GM18951 (cell line): ENCODE data around the gene ANKRD34C.
"Not testable (repeated sequence)": the region's sequence is repeated elsewhere in the genome, so short reads cannot be mapped to it uniquely, and the experiment has no call there.

Experiments used
- POLR2A ChIP-seq: IDR thresholded peaks from 4 replicates; pipeline ENCODE4 v1.6.1; 2011; ENCODE audit warnings: mild to moderate bottlenecking; ENCODE audit not compliant: insufficient read length, insufficient read depth; ENCODE audit errors: extremely low read depth
- in situ Hi-C: fragments of 300-500 bp; cut with MboI; formaldehyde crosslinking; loops from one replicate; pipeline ENCODE4 v1.12.0; 2022; ENCODE audit warnings: low sequenced_read_pairs, mixed read lengths, inconsistent platforms; ENCODE audit not compliant: unreplicated experiment

Gene ANKRD34C

DNA sequence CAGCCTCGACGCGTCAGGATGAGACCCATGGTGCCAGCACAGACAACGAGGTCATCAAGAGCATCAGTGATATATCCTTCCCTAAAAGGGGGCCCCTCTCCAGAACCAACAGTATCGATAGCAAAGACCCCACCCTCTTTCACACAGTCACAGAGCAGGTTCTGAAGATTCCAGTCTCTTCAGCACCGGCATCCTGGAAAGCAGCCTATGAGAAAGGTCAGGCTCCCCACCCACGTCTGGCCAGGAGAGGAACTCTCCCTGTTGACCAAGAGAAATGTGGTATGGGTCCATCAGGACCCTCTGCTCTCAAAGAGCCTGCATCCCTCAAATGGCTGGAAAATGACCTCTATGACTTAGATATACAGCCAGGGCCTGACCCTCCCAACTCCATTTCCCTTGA, 11.6 kb downstream of the ANKRD34C start:
- no peak for TF ChIP-seq POLR2A
- in situ Hi-C loops, result no loop called here

DNA sequence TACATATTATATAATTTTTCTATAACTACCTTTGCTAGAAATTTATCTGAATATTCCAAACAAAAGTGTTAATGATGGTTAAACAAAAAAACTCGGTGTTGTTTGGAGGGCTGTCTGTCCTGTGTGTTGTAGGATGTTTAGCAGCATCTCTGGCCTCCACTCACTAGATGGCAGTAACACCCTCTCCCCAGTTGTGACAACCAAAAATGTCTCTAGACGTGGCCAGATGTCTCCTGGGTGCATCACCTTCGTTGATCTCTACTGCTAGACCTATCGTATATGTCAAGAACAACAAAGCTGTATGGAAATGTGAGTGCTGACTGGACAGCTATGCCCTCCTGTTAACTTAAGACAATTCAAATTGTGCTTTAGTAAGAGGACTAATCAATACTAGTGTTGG, 14.1 kb downstream of the ANKRD34C start:
- no peak for TF ChIP-seq POLR2A
- in situ Hi-C loops, result no loop called here

GRCh38 chr15:79299126-79299840, 16.8 kb downstream of the ANKRD34C start:
- no peak for TF ChIP-seq POLR2A

DNA sequence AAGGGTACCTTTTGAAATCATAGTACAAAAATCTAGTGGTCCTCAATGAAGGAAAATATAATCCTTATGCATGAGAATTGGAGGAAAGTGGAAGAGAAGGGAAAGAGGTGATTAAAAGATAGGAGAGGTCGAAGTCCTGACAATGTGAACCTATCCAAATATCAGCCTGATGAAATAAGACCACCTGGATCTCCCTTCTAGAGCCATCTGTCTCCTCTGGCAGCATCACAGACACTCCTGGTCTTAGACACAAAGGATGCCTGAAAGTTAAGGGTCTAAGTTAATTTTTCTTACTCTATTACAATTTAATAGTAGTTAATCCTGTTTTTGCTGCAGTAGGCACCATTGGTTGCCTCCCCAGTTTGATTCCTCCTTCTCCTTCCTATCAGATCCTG, 17.3 kb downstream of the ANKRD34C start:
- TF ChIP-seq POLR2A, result no peak
- in situ Hi-C loops, result no loop called here

More at GRCh38 chr15:79299126-79299840, 16.8 kb downstream of the ANKRD34C start:
- in situ Hi-C loops, result no loop called here

- in situ Hi-C loops, result no loop called here
- TF ChIP-seq POLR2A, result no peak
These were observed 24.7 kb downstream of the ANKRD34C start for GRCh38 chr15:79307251-79307650.

- TF ChIP-seq POLR2A, result no peak
- in situ Hi-C loops, result no loop called here
These were observed 26.4 kb downstream of the ANKRD34C start for GRCh38 chr15:79308874-79309273.

- no peak for TF ChIP-seq POLR2A
- in situ Hi-C loops, result no loop called here
These were observed 28.1 kb downstream of the ANKRD34C start for GRCh38 chr15:79310612-79310984.

DNA sequence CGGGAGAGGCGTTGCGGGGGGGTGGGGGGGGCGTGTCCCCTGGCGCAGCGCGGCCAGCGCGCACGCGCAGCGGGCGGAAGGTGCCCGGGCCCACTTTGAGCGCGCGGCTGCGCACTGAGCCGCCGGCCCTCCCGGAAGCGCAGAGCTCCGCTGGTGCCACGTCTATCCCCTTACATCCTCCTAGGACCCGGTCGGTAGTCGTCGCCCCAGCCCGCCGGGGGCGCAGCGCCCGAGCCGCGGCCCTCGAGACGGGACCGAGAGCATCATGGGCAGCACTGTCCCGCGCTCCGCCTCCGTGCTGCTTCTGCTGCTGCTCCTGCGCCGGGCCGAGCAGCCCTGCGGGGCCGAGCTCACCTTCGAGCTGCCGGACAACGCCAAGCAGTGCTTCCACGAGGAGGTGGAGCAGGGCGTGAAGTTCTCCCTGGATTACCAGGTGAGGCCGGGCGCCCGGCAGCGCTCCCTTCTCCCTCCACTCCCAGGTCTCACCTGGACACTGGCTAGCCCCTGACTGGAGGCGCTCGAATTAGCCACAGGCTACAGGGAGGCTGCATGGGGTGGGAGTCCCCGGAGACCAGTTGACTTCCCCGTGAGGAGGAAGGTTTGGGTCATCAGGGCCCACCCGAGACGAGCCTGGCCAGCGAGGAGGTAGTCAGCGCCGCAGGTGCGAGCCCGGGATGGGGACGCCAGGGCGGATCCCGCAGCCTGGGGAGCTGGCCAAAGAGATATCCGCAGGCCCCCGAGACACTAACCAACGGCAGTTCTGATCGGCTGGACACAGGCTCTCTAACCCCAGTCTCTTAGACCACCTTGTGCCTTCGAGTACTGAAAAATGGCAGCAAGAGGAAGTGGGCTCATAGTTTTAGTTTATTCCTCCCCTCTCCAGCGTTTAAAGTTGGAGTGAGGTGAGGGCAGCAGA, 28.7 kb downstream of the ANKRD34C start, which contains the start of gene TMED3:
TMED3 (plus strand) TSS at position 128 of the 916 bp plus-strand sequence; CDS start at position 266, 138 bp downstream.
- in situ Hi-C loops, result no loop called here
- TF ChIP-seq POLR2A, result peak; percentile 79

DNA sequence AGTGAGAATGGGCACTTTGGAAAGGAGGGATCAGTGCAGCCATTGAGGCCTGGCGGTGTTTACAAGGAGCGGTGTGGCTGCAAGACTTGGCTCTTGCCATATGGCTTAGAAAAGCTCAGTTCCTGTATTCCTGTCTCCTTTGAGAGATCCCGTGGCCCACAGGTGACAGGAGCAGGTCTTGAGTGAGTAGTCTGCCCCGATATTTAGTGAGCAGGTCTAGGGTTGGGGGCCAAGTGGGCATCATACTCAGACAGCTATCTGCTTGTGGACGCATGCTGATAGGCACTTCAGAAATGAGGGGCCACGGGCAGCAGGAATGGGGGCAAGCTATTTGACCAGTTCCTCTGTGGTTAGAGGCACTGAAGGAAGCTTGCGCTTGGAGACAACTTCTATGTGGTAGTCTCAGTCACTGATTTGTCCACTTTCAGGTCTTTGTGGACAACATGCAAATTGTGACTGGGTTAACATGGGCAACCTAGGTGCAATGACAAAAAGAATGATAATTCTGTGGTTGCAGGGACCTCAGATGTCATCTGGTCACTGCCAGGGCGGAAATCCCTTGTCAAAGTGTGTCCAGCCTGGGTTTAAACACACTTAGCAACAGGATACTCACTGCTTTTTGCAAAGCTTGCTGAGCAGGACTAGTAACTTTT, 29.5 kb downstream of the ANKRD34C start:
- in situ Hi-C loops, result no loop called here
- no peak for TF ChIP-seq POLR2A

DNA sequence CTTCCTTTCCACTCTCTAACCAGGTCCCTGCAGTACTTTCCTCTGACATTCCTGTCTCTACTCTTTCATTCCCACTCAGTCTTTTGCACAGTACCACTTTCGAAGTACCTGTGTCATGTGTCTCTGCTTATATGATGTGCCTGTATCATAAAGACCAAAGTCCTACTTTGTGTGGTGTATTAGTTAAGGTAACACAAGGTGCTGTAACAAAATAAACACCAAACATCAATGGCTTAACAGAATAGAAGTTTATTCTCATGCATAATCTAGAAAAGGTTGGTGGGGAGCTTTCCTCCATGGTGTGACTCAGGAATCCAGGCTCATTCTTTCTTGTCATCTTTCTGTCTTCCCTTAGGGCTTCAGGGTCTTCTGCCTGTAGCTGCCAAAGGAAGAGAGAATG, 31.7 kb downstream of the ANKRD34C start:
- in situ Hi-C loops, result no loop called here
- no peak for TF ChIP-seq POLR2A

DNA sequence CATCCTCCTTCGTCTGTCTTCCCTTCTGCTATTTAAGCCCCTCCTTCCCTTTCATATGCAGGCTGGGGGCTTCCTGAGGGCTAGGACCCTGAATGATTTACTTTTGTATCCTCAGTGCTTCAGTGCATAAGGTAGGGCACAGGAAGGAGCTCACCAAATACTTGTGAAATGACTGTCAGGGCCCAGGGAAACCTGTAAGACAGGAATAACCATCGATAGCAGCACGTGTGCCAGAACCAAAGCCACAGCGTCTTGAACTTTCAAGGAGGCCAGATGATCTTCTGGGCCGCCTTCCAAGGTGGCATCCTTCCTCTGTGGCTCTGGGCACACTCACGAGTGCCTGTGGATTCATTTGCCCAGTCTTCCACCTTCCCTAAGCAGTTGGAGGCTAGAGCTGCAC, 32.3 kb downstream of the ANKRD34C start:
- in situ Hi-C loops, result no loop called here

DNA sequence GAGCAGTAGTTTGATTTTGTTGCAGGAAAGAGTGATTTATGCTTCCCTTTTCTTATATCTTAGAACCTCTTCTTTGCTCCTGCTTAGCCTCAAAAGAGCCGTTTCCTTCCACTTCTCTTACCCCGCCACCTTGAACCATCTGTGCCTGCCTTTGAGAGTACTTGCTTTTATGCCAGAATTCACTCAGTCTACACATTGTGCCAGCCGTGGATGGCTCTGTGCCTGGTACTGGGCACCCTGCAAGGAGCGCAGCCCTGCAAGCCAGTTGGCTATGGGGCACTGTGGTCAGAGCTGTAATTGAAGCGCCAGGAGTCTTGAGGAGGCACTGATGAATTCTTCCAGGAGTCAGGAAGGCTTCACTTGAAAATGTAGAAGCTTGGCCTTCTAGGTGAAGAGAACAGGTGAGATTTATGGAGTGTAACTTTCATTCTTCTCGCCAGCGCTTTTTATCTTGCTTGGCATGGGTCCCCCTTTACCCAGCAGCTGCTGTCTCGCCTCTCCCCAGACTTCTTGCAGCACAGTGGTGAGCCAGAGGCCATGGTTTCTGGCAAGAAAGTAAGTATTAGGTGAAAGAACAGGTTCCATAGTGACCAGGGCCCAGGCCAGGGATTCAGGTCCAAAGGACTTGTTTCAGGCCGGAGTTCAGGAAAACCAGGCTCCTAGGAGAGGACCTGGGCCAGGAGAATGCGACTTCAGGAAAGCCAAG, 33.3 kb downstream of the ANKRD34C start:
- no peak for TF ChIP-seq POLR2A
- in situ Hi-C loops, result no loop called here

More for the DNA sequence above, 32.3 kb downstream of the ANKRD34C start:
- no peak for TF ChIP-seq POLR2A

GRCh38 chr15:79316864-79317263, 34.3 kb downstream of the ANKRD34C start:
- in situ Hi-C loops, result no loop called here

GRCh38 chr15:79319973-79320372, 37.5 kb downstream of the ANKRD34C start:
- in situ Hi-C loops, result not testable (repeated sequence)

More at GRCh38 chr15:79316864-79317263, 34.3 kb downstream of the ANKRD34C start:
- TF ChIP-seq POLR2A, result no peak
